ENCODE measurements around the gene MYO15B.

The MYO15B gene

GRCh38 chr17:75587675-75588595, at the start of gene MYO15B:
Gene MYO15B, plus strand, starts transcription at chr17:75587800. Its CDS starts 258 bp downstream, at chr17:75588058.
- peak; percentile 28 for DNase-seq

- DNase-seq, result no peak
Measured at GRCh38 chr17:75539967-75540729, 47.5 kb upstream of the MYO15B start.

- no peak for DNase-seq
Measured at GRCh38 chr17:75540923-75541503, 46.6 kb upstream of the MYO15B start.

- DNase-seq, result no peak
Measured at GRCh38 chr17:75542229-75542628, 45.4 kb upstream of the MYO15B start.

- no peak for DNase-seq
Measured at GRCh38 chr17:75542728-75543336, 44.8 kb upstream of the MYO15B start.

- DNase-seq, result no peak
Measured at GRCh38 chr17:75544250-75544649, 43.4 kb upstream of the MYO15B start.

- DNase-seq, result no peak
Measured at GRCh38 chr17:75546181-75546580, 41.4 kb upstream of the MYO15B start.

GRCh38 chr17:75547091-75547490, 40.5 kb upstream of the MYO15B start:
- DNase-seq, result no peak

GRCh38 chr17:75548813-75549212, 38.8 kb upstream of the MYO15B start:
- DNase-seq, result no peak

GRCh38 chr17:75549246-75550138, 38.1 kb upstream of the MYO15B start:
- peak; percentile 93 for DNase-seq

GRCh38 chr17:75550139-75550465, 37.5 kb upstream of the MYO15B start:
- DNase-seq, result no peak

- no peak for DNase-seq
Measured at GRCh38 chr17:75551266-75551665, 36.3 kb upstream of the MYO15B start.

GRCh38 chr17:75552425-75553294, 34.9 kb upstream of the MYO15B start:
- no peak for DNase-seq

- DNase-seq, result no peak
Measured at GRCh38 chr17:75553295-75554110, 34.1 kb upstream of the MYO15B start.

- no peak for DNase-seq
Measured at GRCh38 chr17:75555679-75556153, 31.9 kb upstream of the MYO15B start.

GRCh38 chr17:75557075-75557851, 30.3 kb upstream of the MYO15B start:
- DNase-seq, result no peak

GRCh38 chr17:75557852-75558665, 29.5 kb upstream of the MYO15B start:
- DNase-seq, result no peak
